Naive thymus-derived CD8-positive, alpha-beta T cell (primary cell): ENCODE measurements around the gene WASHC4. TPM values are rescaled to one million over a fixed set of nuclear protein-coding genes. Genes with fewer than 3 reads are reported as not detected.
"Not testable (repeated sequence)": the region's sequence is repeated elsewhere in the genome, so short reads cannot be mapped to it uniquely, and the experiment has no call there.

Experiments used
- ATAC-seq, 2 donors: fragments of 150-1000 bp; cut with Tn5 transposase in 1 of 2; sonication (Bioruptor Pico), chemical (Tn5 transposase) in 1 of 2; 1 replicate in 1 of 2; 2 replicates in 1 of 2; pipeline ENCODE4 v1.10.0; 2021; ENCODE audit warnings: mild to moderate bottlenecking in 2 of 2, moderate library complexity in 2 of 2
- POLR2A ChIA-PET: fragments of 350-600 bp; sonication (Branson Sonifier 250); formaldehyde crosslinking; loops from one replicate; lab custom pipeline; 2021; ENCODE audit warnings: antibody characterized with exemption; lab: Charles Lee
- DNase-seq, 10 donors: peaks; one replicate each; pipeline versions ENCODE4 v3.0.0 to v3.0.0-alpha.2; 2020 to 2022
- H3K27ac Mint-ChIP-seq, 10 donors: one replicate each; pipeline ENCODE4 v1.8.0; 2020 to 2022; ENCODE audit warnings: mild to moderate bottlenecking in 10 of 10, mixed read lengths in 10 of 10, moderate library complexity in 4 of 10, inconsistent platforms in 1 of 10
- H3K27me3 Mint-ChIP-seq, 5 donors: one replicate each; pipeline ENCODE4 v1.8.0; 2021 to 2022; ENCODE audit warnings: mixed read lengths in 5 of 5
- H3K36me3 Mint-ChIP-seq, 3 donors: one replicate each; pipeline ENCODE4 v1.8.0; 2020 to 2022; ENCODE audit warnings: mixed read lengths in 3 of 3, mild to moderate bottlenecking in 2 of 3, inconsistent platforms in 1 of 3
- H3K4me1 Mint-ChIP-seq, 4 donors: one replicate each; pipeline ENCODE4 v1.8.0; 2021 to 2022; ENCODE audit warnings: mixed read lengths in 4 of 4
- H3K4me3 Mint-ChIP-seq, 10 donors: one replicate each; pipeline ENCODE4 v1.8.0; 2020 to 2022; ENCODE audit warnings: mild to moderate bottlenecking in 10 of 10, mixed read lengths in 10 of 10, moderate library complexity in 6 of 10, inconsistent platforms in 1 of 10
- H3K9me3 Mint-ChIP-seq, 9 donors: one replicate each; pipeline ENCODE4 v1.8.0; 2020 to 2022; ENCODE audit warnings: mixed read lengths in 9 of 9, mild to moderate bottlenecking in 3 of 9, inconsistent platforms in 1 of 9, moderate library complexity in 1 of 9
- polyA plus RNA-seq, 3 donors: library from polyadenylated mRNA; unstranded; fragments of 300-500 nt; fragmentation: Illumina TruSeq; gene quantifications; one replicate each; pipeline ENCODE4 v1.2.3, GENCODE V29; 2021
- total RNA-seq, 8 experiments: library from RNA in 2 of 8; stranded (reverse) in 2 of 8; gene quantifications; one replicate each; pipeline ENCODE4 v1.2.3 and lab custom pipeline; 2021 to 2026

WASHC4 gene
- total and polyA plus RNA-seq, 5 experiments from 2014 or later, result 25.5 to 87.8 (median 30.3) TPM

- H3K27ac Mint-ChIP-seq, result peak overlapping the region in 4 of 10 donors; percentile 13 to 70 (median 46)
- no peaks in the 10 kb centered on the region for H3K27me3 Mint-ChIP-seq
- H3K4me1 Mint-ChIP-seq, result peaks cover 0 to 5% (median 4%) of the 10 kb centered on the region in 4 donors
- H3K9me3 Mint-ChIP-seq, result peaks cover 0 to 7% (median 3%) of the 10 kb centered on the region in 9 donors
- no peak overlapping the region for H3K4me3 Mint-ChIP-seq
- DNase-seq (no peak), ATAC-seq (no peak)
- POLR2A ChIA-PET, result interaction anchor here (0.7 kb wide), 1 partner anchor 28 kb away, joined by 3 read pairs; no protein-coding TSS in a partner anchor
- H3K36me3 Mint-ChIP-seq, result peaks cover 0 to 55% (median 25%) of the 10 kb centered on the region in 3 donors
Measured at GRCh38 chr12:105175397-105175990, 68.0 kb downstream of the WASHC4 start.

GRCh38 chr12:105177208-105177607 is 69.7 kb downstream of the WASHC4 start:
- POLR2A ChIA-PET, result no interaction called here
- H3K27ac Mint-ChIP-seq, result peak overlapping the region in 5 of 10 donors; percentile 16 to 63 (median 25)
- no peaks in the 10 kb centered on the region for H3K27me3 Mint-ChIP-seq
- peaks cover 0 to 19% (median 7%) of the 10 kb centered on the region in 9 donors for H3K9me3 Mint-ChIP-seq
- peaks cover 0 to 6% (median 1%) of the 10 kb centered on the region in 4 donors for H3K4me1 Mint-ChIP-seq
- ATAC-seq, result no peak
- H3K4me3 Mint-ChIP-seq, result no peak overlapping the region
- DNase-seq, result no peak
- H3K36me3 Mint-ChIP-seq, result peaks cover under 1 to 71% (median 30%) of the 10 kb centered on the region in 3 donors

DNA sequence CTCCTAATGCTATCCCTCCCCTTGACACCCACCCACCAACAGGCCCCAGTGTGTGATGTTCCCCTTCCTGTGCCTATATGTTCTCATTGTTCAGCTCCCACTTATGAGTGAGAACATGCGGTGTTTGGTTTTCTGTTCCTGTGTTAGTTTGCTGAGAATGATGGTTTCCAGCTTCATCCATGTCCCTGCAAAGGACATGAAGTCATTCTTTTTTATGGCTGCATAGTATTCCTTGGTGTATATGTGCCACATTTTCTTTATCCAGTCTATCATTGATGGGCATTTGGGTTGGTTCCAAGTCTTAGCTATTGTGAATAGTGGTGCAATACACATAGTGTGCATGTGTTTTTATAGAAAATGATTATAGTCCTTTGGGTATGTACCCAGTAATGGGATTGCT is 71.6 kb downstream of the WASHC4 start:
- POLR2A ChIA-PET, result interaction anchor here (1.0 kb wide), 1 partner anchor 11 kb away, joined by 3 read pairs; no protein-coding TSS in a partner anchor
- DNase-seq, H3K4me3 Mint-ChIP-seq, H3K4me1 Mint-ChIP-seq, H3K27me3 Mint-ChIP-seq, ATAC-seq: not testable (repeated sequence)
- H3K27ac Mint-ChIP-seq, result peak overlapping the region in 4 of 10 donors; percentile 11 to 60 (median 44)
- peaks cover 17 to 79% (median 47%) of the 10 kb centered on the region in 3 donors for H3K36me3 Mint-ChIP-seq
- H3K9me3 Mint-ChIP-seq, result peaks cover 0 to 35% (median 12%) of the 10 kb centered on the region in 9 donors

- not testable (repeated sequence) for H3K4me3 Mint-ChIP-seq
Measured at GRCh38 chr12:105183406-105183805, 75.9 kb downstream of the WASHC4 start.

DNA sequence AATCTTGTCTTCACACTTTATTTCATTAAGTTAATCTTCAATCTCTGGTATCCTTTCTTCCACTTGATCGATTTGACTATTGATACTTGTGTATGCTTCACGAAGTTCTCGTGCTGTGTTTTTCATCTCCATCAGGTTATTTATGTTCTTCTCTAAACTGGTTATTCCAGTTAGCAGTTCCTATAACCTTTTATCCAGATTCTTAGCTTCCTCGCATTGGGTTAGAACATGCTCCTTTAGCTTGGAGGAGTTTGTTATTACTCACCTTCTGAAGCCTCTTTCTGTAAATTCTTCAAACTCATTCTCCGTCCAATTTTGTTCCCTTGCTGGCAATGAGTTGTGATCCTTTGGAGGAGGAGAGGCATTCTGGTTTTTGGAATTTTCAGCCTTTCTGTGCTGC is 76.4 kb downstream of the WASHC4 start:
- H3K9me3 Mint-ChIP-seq, result peaks cover 0 to 35% (median 12%) of the 10 kb centered on the region in 9 donors
- peak overlapping the region in 2 of 10 donors; percentile 21 to 91 for H3K27ac Mint-ChIP-seq
- H3K4me1 Mint-ChIP-seq, H3K4me3 Mint-ChIP-seq, ATAC-seq, POLR2A ChIA-PET, DNase-seq, H3K27me3 Mint-ChIP-seq: not testable (repeated sequence)
- peaks cover 29 to 90% (median 72%) of the 10 kb centered on the region in 3 donors for H3K36me3 Mint-ChIP-seq

More at GRCh38 chr12:105183406-105183805, 75.9 kb downstream of the WASHC4 start:
- Mint-ChIP-seq H3K9me3 (peaks cover 0 to 35% (median 12%) of the 10 kb centered on the region in 9 donors), H3K27ac (peak overlapping the region in 2 of 10 donors; percentile 21 to 93), H3K36me3 (peaks cover 26 to 86% (median 69%) of the 10 kb centered on the region in 3 donors)
- ATAC-seq, H3K4me1 Mint-ChIP-seq, H3K27me3 Mint-ChIP-seq, DNase-seq, POLR2A ChIA-PET: not testable (repeated sequence)

GRCh38 chr12:105189293-105189692 is 81.8 kb downstream of the WASHC4 start:
- Mint-ChIP-seq H3K27me3 (no peaks in the 10 kb centered on the region), H3K9me3 (peaks cover 0 to 3% (median 0%) of the 10 kb centered on the region in 9 donors), H3K27ac (peak overlapping the region in 1 of 10 donors; percentile 14), H3K4me1 (peaks cover 0 to 10% (median 2%) of the 10 kb centered on the region in 4 donors), H3K36me3 (peaks cover 12 to 92% (median 51%) of the 10 kb centered on the region in 3 donors), H3K4me3 (no peak overlapping the region)
- no peak for DNase-seq
- POLR2A ChIA-PET, result no interaction called here
- no peak for ATAC-seq

- no peaks in the 10 kb centered on the region for H3K27me3 Mint-ChIP-seq
- H3K9me3 Mint-ChIP-seq, result no peaks in the 10 kb centered on the region
- H3K36me3 Mint-ChIP-seq, result peaks cover 9 to 92% (median 46%) of the 10 kb centered on the region in 3 donors
- no peak for DNase-seq
- peaks cover 0 to 10% (median under 1%) of the 10 kb centered on the region in 4 donors for H3K4me1 Mint-ChIP-seq
- POLR2A ChIA-PET, result no interaction called here
- no peak overlapping the region for H3K4me3 Mint-ChIP-seq
- H3K27ac Mint-ChIP-seq, result peak overlapping the region in 6 of 10 donors; percentile 4 to 74 (median 30)
- ATAC-seq, result no peak
Measured at GRCh38 chr12:105190530-105190929, 83.0 kb downstream of the WASHC4 start.

DNA sequence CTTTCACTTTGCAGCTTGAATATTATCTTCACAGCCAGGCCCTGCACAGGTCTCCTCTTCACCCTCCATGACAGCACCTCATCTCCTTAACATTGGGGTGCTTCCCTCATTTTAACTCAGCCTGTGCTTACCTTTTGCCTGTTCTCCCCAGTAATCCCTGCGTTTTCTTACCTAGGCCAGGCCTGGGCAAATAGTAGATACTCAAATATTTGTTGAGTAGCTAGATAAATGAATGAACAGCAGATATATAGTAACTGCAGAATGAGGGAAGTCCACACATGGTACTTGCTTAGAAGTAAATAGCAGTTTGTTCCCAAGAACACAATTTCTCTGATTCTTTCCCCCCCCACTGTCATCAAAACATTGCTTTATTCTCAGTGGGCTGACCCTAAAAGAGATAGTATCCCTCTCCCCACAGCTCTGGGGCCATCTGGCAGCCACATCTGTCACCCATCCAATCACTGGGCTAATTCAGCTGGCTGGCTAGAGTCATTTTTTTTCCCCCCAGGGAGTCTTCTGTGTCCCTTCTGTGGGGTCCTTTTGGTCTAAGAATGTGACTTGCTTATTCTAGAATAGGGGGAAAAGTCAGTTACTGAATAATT is 85.2 kb downstream of the WASHC4 start:
- Mint-ChIP-seq H3K4me3 (no peak overlapping the region), H3K4me1 (peaks cover 0 to 10% (median under 1%) of the 10 kb centered on the region in 4 donors), H3K27ac (peak overlapping the region in 5 of 10 donors; percentile 6 to 74 (median 65)), H3K9me3 (no peaks in the 10 kb centered on the region), H3K27me3 (no peaks in the 10 kb centered on the region), H3K36me3 (peaks cover 4 to 93% (median 36%) of the 10 kb centered on the region in 3 donors)
- ATAC-seq (no peak), DNase-seq (no peak)
- POLR2A ChIA-PET, result no interaction called here

DNA sequence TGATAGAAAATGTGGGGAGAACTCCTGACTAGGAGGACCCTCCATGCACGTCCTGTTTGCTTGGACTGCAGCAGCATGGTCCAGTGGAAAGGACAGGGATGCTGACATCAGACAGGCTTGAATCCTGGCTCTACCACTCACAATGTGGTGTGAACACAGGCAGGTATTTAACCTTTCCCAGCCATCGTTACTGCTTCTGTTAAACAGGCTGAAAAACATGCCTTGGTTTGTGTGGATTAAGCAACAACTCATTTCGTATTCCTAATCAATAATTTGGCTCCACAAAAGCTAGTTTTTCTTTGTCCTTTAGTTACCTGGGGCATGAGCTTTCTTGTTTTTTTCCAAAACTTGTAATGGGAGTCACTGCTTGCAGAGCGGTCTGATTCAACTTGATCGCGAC is 87.4 kb downstream of the WASHC4 start:
- Mint-ChIP-seq H3K36me3 (peaks cover 0 to 82% (median 24%) of the 10 kb centered on the region in 3 donors), H3K9me3 (no peaks in the 10 kb centered on the region), H3K27ac (peak overlapping the region in 1 of 10 donors; percentile 47), H3K27me3 (no peaks in the 10 kb centered on the region), H3K4me3 (no peak overlapping the region), H3K4me1 (peaks cover 0 to 10% (median 5%) of the 10 kb centered on the region in 4 donors)
- ATAC-seq (no peak), DNase-seq (no peak)
- POLR2A ChIA-PET, result no interaction called here

- Mint-ChIP-seq H3K27ac (peak overlapping the region in 2 of 10 donors; percentile 50 to 74), H3K27me3 (no peaks in the 10 kb centered on the region), H3K36me3 (peaks cover 0 to 76% (median 21%) of the 10 kb centered on the region in 3 donors), H3K9me3 (no peaks in the 10 kb centered on the region), H3K4me3 (no peak overlapping the region), H3K4me1 (peaks cover 0 to 8% (median 3%) of the 10 kb centered on the region in 4 donors)
- ATAC-seq (no peak), DNase-seq (no peak)
- POLR2A ChIA-PET, result interaction anchor here (0.7 kb wide), 1 partner anchor 17 kb away, joined by 4 read pairs; no protein-coding TSS in a partner anchor
Measured at GRCh38 chr12:105196090-105196489, 88.6 kb downstream of the WASHC4 start.

DNA sequence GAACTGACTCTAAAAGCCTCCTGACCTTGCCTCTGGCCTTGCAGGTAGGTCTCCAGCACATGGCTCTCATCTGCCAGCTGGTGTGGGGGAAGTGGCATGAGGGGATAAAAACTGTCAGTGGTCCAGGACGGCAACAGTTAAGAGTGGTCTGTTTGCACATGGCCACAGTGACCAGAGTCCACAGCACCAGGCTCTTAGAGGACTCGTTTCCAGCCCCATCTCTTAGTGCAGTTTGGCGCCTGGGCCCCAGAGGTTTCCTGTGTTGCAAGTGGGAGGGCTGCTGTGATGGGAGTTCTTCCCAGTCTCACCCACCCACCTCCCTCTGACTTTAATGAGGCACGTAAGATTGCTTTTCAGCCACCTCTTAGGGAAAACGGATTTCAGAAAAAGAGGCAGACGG is 91.4 kb downstream of the WASHC4 start:
- Mint-ChIP-seq H3K27ac (peak overlapping the region in 2 of 10 donors; percentile 11 to 75), H3K4me3 (no peak overlapping the region), H3K4me1 (peaks cover 0 to 8% (median 0%) of the 10 kb centered on the region in 4 donors), H3K27me3 (no peaks in the 10 kb centered on the region), H3K9me3 (no peaks in the 10 kb centered on the region), H3K36me3 (peaks cover 0 to 79% (median 14%) of the 10 kb centered on the region in 3 donors)
- no peak for ATAC-seq
- POLR2A ChIA-PET, result no interaction called here
- no peak for DNase-seq

- peaks cover 0 to 8% (median 0%) of the 10 kb centered on the region in 4 donors for H3K4me1 Mint-ChIP-seq
- DNase-seq (no peak), ATAC-seq (no peak)
- H3K27ac Mint-ChIP-seq, result no peak overlapping the region
- no peaks in the 10 kb centered on the region for H3K27me3 Mint-ChIP-seq
- H3K9me3 Mint-ChIP-seq, result no peaks in the 10 kb centered on the region
- no peak overlapping the region for H3K4me3 Mint-ChIP-seq
- POLR2A ChIA-PET, result no interaction called here
- peaks cover 0 to 77% (median 12%) of the 10 kb centered on the region in 3 donors for H3K36me3 Mint-ChIP-seq
Measured at GRCh38 chr12:105200385-105200784, 92.9 kb downstream of the WASHC4 start.

GRCh38 chr12:105201299-105201698 is 93.8 kb downstream of the WASHC4 start:
- no peak overlapping the region for H3K4me3 Mint-ChIP-seq
- DNase-seq (no peak), ATAC-seq (no peak)
- H3K27ac Mint-ChIP-seq, result peak overlapping the region in 3 of 10 donors; percentile 9 to 51 (median 47)
- H3K9me3 Mint-ChIP-seq, result no peaks in the 10 kb centered on the region
- no peaks in the 10 kb centered on the region for H3K27me3 Mint-ChIP-seq
- peaks cover 0 to 79% (median 15%) of the 10 kb centered on the region in 3 donors for H3K36me3 Mint-ChIP-seq
- H3K4me1 Mint-ChIP-seq, result peaks cover 0 to 8% (median 0%) of the 10 kb centered on the region in 4 donors
- POLR2A ChIA-PET, result no interaction called here
